T-helper 1 cell treated with Interleukin-12 subunit alpha and Interleukin-12 subunit beta and Interleukin-4 antibody, amounts not matched to agents 30 μg/mL and 1 μg/mL, for 36 hours (primary cell): ENCODE measurements around the gene IL21R.

ENCODE experiments used
- H3K27ac Mint-ChIP-seq: one replicate; pipeline ENCODE4 v1.8.0; 2021; ENCODE audit warnings: mild to moderate bottlenecking, mixed read lengths
- H3K27me3 Mint-ChIP-seq: one replicate; pipeline ENCODE4 v1.8.0; 2021; ENCODE audit warnings: low read depth, mixed read lengths
- H3K36me3 Mint-ChIP-seq: one replicate; pipeline ENCODE4 v1.8.0; 2021; ENCODE audit warnings: low read depth, mixed read lengths
- H3K4me1 Mint-ChIP-seq: one replicate; pipeline ENCODE4 v1.8.0; 2021; ENCODE audit warnings: low read depth, mixed read lengths
- H3K4me3 Mint-ChIP-seq: one replicate; pipeline ENCODE4 v1.8.0; 2021; ENCODE audit warnings: mild to moderate bottlenecking, moderate library complexity, mixed read lengths
- H3K9me3 Mint-ChIP-seq: one replicate; pipeline ENCODE4 v1.8.0; 2021; ENCODE audit warnings: mixed read lengths

The IL21R gene

DNA sequence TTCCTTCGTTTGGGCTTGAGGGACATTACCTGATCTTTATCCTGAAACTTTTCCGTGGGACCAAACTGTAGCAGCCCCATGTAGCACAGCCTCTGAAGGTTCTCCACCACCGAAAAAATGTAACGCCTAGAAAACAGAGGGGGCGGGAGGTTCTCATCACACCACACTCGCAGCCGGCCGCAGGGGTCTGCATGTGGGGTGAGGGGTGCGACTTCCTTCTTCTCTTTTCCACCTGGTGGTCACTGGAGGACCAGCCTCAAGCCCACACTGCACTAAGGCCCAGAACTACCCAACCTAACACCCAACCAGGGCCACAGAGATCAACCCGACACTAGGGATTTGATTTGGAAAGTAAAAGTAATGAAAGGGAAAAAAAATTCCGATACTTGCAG is 90.6 kb downstream of the IL21R start:
- Mint-ChIP-seq H3K36me3 (peaks cover 38% of the 10 kb centered on the region), H3K27me3 (no peaks in the 10 kb centered on the region), H3K4me1 (no peaks in the 10 kb centered on the region), H3K9me3 (no peaks in the 10 kb centered on the region), H3K4me3 (no peak overlapping the region), H3K27ac (no peak overlapping the region)

DNA sequence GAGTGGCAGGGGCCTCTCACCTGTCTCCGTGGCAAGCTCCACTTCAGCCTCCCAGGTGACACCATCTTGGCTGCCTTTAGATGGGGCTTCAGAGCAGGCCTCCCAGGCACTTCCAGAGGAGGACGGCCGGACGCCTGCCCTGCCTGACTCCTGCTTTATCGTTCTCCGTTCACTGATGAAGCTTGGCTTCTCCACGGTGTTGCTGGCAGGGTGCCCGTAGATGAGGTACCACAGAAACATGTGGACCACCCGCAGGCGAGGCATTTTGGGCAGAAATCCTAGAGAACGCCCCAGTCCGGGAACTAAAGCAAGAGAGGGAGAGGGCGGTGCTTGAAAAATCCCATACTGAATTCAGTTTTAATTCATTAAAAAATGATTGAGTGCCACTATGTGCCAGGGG is 93.2 kb downstream of the IL21R start:
- Mint-ChIP-seq H3K9me3 (no peaks in the 10 kb centered on the region), H3K27ac (no peak overlapping the region), H3K27me3 (no peaks in the 10 kb centered on the region), H3K36me3 (peaks cover 41% of the 10 kb centered on the region), H3K4me3 (no peak overlapping the region), H3K4me1 (no peaks in the 10 kb centered on the region)

DNA sequence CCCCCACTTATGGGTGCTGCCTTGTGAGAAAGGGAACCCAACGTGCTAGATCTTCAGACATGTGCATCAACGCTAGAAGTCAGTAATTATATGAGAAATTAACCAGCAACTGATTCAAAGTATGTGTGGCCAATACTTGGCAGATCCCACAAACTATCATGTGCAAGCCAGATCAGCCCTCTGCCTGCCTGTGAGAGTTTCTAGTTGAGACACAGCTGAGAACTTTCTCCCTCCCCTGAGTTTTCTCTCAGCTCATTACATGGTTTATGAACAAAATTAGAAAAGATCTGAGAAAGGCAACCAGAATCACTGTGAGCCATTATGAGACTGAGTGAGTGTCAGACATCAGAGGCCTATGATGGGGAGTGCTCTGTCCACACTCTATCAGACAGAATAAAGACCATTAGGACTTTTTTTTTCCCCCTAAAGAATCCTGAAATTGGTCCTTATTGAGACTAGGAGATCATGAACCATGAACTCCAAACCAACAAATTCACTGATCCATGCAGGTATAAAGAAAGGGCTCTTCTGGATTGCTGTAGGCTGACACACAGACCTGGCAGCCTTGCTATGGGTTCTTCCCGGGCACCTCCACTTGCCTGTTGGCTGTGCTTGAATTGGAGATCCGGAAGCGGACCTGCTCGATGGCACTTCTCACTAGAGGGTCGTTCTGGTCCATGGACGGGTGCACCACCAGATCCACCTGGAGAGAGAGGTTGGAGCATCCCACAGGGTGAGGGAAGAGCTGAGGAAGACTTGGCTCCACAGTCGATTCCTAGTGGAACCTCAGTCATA is 96.3 kb downstream of the IL21R start:
- Mint-ChIP-seq H3K9me3 (no peaks in the 10 kb centered on the region), H3K36me3 (peaks cover 40% of the 10 kb centered on the region), H3K4me3 (no peak overlapping the region), H3K27ac (no peak overlapping the region), H3K27me3 (no peaks in the 10 kb centered on the region), H3K4me1 (no peaks in the 10 kb centered on the region)

- Mint-ChIP-seq H3K27ac (no peak overlapping the region), H3K4me3 (no peak overlapping the region), H3K36me3 (peaks cover 46% of the 10 kb centered on the region), H3K9me3 (no peaks in the 10 kb centered on the region), H3K4me1 (no peaks in the 10 kb centered on the region), H3K27me3 (no peaks in the 10 kb centered on the region)
Observed at GRCh38 chr16:27498916-27499658, 97.1 kb downstream of the IL21R start.

GRCh38 chr16:27499659-27500055 is 97.7 kb downstream of the IL21R start:
- no peaks in the 10 kb centered on the region for H3K27me3 Mint-ChIP-seq
- H3K27ac Mint-ChIP-seq: no peak overlapping the region
- H3K36me3 Mint-ChIP-seq: peaks cover 42% of the 10 kb centered on the region
- H3K4me3 Mint-ChIP-seq: no peak overlapping the region
- no peaks in the 10 kb centered on the region for H3K4me1 Mint-ChIP-seq
- H3K9me3 Mint-ChIP-seq: no peaks in the 10 kb centered on the region

DNA sequence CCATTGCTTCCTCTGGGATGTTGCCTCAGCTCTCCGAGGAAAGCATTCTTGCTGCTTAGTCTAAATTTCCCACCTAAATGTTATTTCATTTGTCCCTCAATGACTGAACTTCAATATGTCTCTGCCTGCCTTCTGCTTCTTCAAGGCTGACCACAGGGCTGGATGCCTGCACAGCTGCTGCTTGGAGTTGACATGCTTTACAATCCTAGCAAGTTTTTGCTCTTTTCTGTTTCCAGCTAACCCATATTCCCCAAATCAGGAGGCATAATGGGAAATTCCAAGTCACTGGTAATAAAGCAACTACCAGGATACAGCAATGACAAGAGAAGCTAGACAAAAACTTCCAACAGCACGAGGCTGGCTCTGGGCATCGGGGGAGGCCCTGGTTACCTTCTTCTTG is 98.8 kb downstream of the IL21R start:
- Mint-ChIP-seq H3K27me3 (no peaks in the 10 kb centered on the region), H3K4me3 (no peak overlapping the region), H3K36me3 (peaks cover 45% of the 10 kb centered on the region), H3K9me3 (no peaks in the 10 kb centered on the region), H3K27ac (no peak overlapping the region), H3K4me1 (no peaks in the 10 kb centered on the region)
